Activated CD4-positive, alpha-beta T cell treated with anti-CD3 and anti-CD28 coated beads for 36 hours (primary cell): ENCODE measurements around the gene WHRN. TPM values are rescaled to one million over a fixed set of nuclear protein-coding genes. Genes with fewer than 3 reads are reported as not detected.

ENCODE experiments used
- ATAC-seq: fragments of 200-7000 bp; cut with Tn5 transposase; one replicate; pipeline ENCODE4 v1.10.0; 2021; ENCODE audit warnings: mild to moderate bottlenecking, moderate library complexity
- CTCF ChIA-PET: fragments of 350-600 bp; sonication (Branson Sonifier 250); formaldehyde crosslinking; loops from one replicate; lab custom pipeline; 2021; ENCODE audit warnings: antibody characterized with exemption; lab: Charles Lee
- POLR2A ChIA-PET: fragments of 350-600 bp; sonication (Branson Sonifier 250); formaldehyde crosslinking; loops from one replicate; lab custom pipeline; 2021; ENCODE audit warnings: antibody characterized with exemption, inconsistent platforms; lab: Charles Lee
- DNase-seq: peaks from one replicate; pipeline ENCODE4 v3.0.0-alpha.2; 2020
- H3K27ac Mint-ChIP-seq: one replicate; pipeline ENCODE4 v1.8.0; 2021; ENCODE audit warnings: mixed read lengths
- H3K27me3 Mint-ChIP-seq: one replicate; pipeline ENCODE4 v1.8.0; 2021; ENCODE audit warnings: mixed read lengths
- H3K36me3 Mint-ChIP-seq: one replicate; pipeline ENCODE4 v1.8.0; 2021; ENCODE audit warnings: low read depth, mixed read lengths
- H3K4me1 Mint-ChIP-seq: one replicate; pipeline ENCODE4 v1.8.0; 2021; ENCODE audit warnings: mixed read lengths
- H3K4me3 Mint-ChIP-seq: one replicate; pipeline ENCODE4 v1.8.0; 2021; ENCODE audit warnings: mild to moderate bottlenecking, moderate library complexity, mixed read lengths
- H3K9me3 Mint-ChIP-seq: one replicate; pipeline ENCODE4 v1.8.0; 2021; ENCODE audit warnings: low read depth, mixed read lengths
- intact Hi-C, 2 experiments: fragments of 100-400 bp; cut with DNase I in 1 of 2; cut with micrococcal nuclease in 1 of 2; formaldehyde crosslinking; loops; one replicate each; pipeline versions ENCODE4 v1.14.2 to v1.15.1; 2022 to 2024; cut with DNase I, micrococcal nuclease
- total RNA-seq, 2 experiments: library from RNA; stranded (reverse); gene quantifications; one replicate each; pipeline ENCODE4 v1.2.3, GENCODE V29; 2021

Gene WHRN
- total RNA-seq, 2 experiments from 2014 or later, result 1.9 to 2.0 TPM

- Mint-ChIP-seq H3K27ac (no peak overlapping the region), H3K9me3 (no peaks in the 10 kb centered on the region), H3K36me3 (no peaks in the 10 kb centered on the region), H3K4me1 (peaks cover 2% of the 10 kb centered on the region), H3K27me3 (no peaks in the 10 kb centered on the region), H3K4me3 (no peak overlapping the region)
- DNase-seq (no peak), ATAC-seq (no peak)
- POLR2A ChIA-PET, result no interaction called here
- CTCF ChIA-PET, result interaction anchor here (0.6 to 2.1 kb wide), 3 partner anchors 10 to 224 kb away, joined by 3 to 11 read pairs (median 4); no protein-coding TSS in a partner anchor
- intact Hi-C loops, result no loop called here
Measured at GRCh38 chr9:114429488-114429887, 75.8 kb downstream of the WHRN start.

- Mint-ChIP-seq H3K4me3 (no peak overlapping the region), H3K4me1 (no peaks in the 10 kb centered on the region), H3K27ac (no peak overlapping the region), H3K9me3 (no peaks in the 10 kb centered on the region), H3K27me3 (no peaks in the 10 kb centered on the region), H3K36me3 (no peaks in the 10 kb centered on the region)
- CTCF ChIA-PET, result interaction anchor here (0.8 to 2.1 kb wide), 2 partner anchors 23 to 225 kb away, joined by 3 to 11 read pairs; no protein-coding TSS in a partner anchor
- ATAC-seq, result no peak
- POLR2A ChIA-PET, result no interaction called here
- DNase-seq, result no peak
- intact Hi-C loops, result no loop called here
Measured at GRCh38 chr9:114428466-114428865, 76.8 kb downstream of the WHRN start.

GRCh38 chr9:114427644-114428043 is 77.6 kb downstream of the WHRN start:
- H3K27me3 Mint-ChIP-seq, result no peaks in the 10 kb centered on the region
- DNase-seq, result no peak
- H3K27ac Mint-ChIP-seq, result no peak overlapping the region
- intact Hi-C loops, result no loop called here
- no peaks in the 10 kb centered on the region for H3K9me3 Mint-ChIP-seq
- POLR2A ChIA-PET, result no interaction called here
- no peak for ATAC-seq
- no peak overlapping the region for H3K4me3 Mint-ChIP-seq
- H3K36me3 Mint-ChIP-seq, result no peaks in the 10 kb centered on the region
- CTCF ChIA-PET, result interaction anchor here (0.8 to 1.0 kb wide), 2 partner anchors 22 kb away, joined by 3 read pairs; no protein-coding TSS in a partner anchor
- no peaks in the 10 kb centered on the region for H3K4me1 Mint-ChIP-seq

- no peak overlapping the region for H3K4me3 Mint-ChIP-seq
- H3K27ac Mint-ChIP-seq, result no peak overlapping the region
- no peaks in the 10 kb centered on the region for H3K4me1 Mint-ChIP-seq
- DNase-seq, result no peak
- POLR2A ChIA-PET, result no interaction called here
- no peaks in the 10 kb centered on the region for H3K27me3 Mint-ChIP-seq
- no peaks in the 10 kb centered on the region for H3K9me3 Mint-ChIP-seq
- H3K36me3 Mint-ChIP-seq, result no peaks in the 10 kb centered on the region
- ATAC-seq, result no peak
- intact Hi-C loops, result no loop called here
- CTCF ChIA-PET, result interaction anchor here (0.6 to 1.7 kb wide), 3 partner anchors 20 to 227 kb away, joined by 3 to 4 read pairs (median 3); no protein-coding TSS in a partner anchor
Measured at GRCh38 chr9:114426046-114426948, 79.0 kb downstream of the WHRN start.

GRCh38 chr9:114425126-114425525 is 80.1 kb downstream of the WHRN start:
- Mint-ChIP-seq H3K9me3 (no peaks in the 10 kb centered on the region), H3K27me3 (no peaks in the 10 kb centered on the region), H3K27ac (no peak overlapping the region), H3K4me1 (no peaks in the 10 kb centered on the region), H3K4me3 (no peak overlapping the region), H3K36me3 (no peaks in the 10 kb centered on the region)
- ATAC-seq (no peak), DNase-seq (no peak)
- POLR2A ChIA-PET, result no interaction called here
- intact Hi-C loops, result no loop called here
- CTCF ChIA-PET, result no interaction called here

- POLR2A ChIA-PET, result no interaction called here
- Mint-ChIP-seq H3K9me3 (no peaks in the 10 kb centered on the region), H3K36me3 (no peaks in the 10 kb centered on the region), H3K4me1 (no peaks in the 10 kb centered on the region), H3K27me3 (no peaks in the 10 kb centered on the region), H3K27ac (no peak overlapping the region), H3K4me3 (no peak overlapping the region)
- CTCF ChIA-PET, result no interaction called here
- no peak for DNase-seq
- intact Hi-C loops, result no loop called here
- ATAC-seq, result no peak
Measured at GRCh38 chr9:114424126-114424525, 81.1 kb downstream of the WHRN start.

GRCh38 chr9:114423181-114423580 is 82.1 kb downstream of the WHRN start:
- no peak overlapping the region for H3K4me3 Mint-ChIP-seq
- POLR2A ChIA-PET, result no interaction called here
- no peak overlapping the region for H3K27ac Mint-ChIP-seq

GRCh38 chr9:114421147-114421546 is 84.1 kb downstream of the WHRN start:
- H3K4me1 Mint-ChIP-seq, result peaks cover 4% of the 10 kb centered on the region
- intact Hi-C loops, result no loop called here
- no peak overlapping the region for H3K27ac Mint-ChIP-seq
- ChIA-PET POLR2A (no interaction called here), CTCF (no interaction called here)
- H3K27me3 Mint-ChIP-seq, result no peaks in the 10 kb centered on the region
- no peaks in the 10 kb centered on the region for H3K9me3 Mint-ChIP-seq
- no peaks in the 10 kb centered on the region for H3K36me3 Mint-ChIP-seq
- no peak for ATAC-seq
- no peak for DNase-seq
- H3K4me3 Mint-ChIP-seq, result no peak overlapping the region

More at GRCh38 chr9:114423181-114423580, 82.1 kb downstream of the WHRN start:
- CTCF ChIA-PET, result interaction anchor here (1.7 kb wide), 1 partner anchor 18 kb away, joined by 6 read pairs; no protein-coding TSS in a partner anchor
- no peaks in the 10 kb centered on the region for H3K4me1 Mint-ChIP-seq
- ATAC-seq (no peak), DNase-seq (no peak)
- H3K36me3 Mint-ChIP-seq, result no peaks in the 10 kb centered on the region
- H3K27me3 Mint-ChIP-seq, result no peaks in the 10 kb centered on the region
- H3K9me3 Mint-ChIP-seq, result no peaks in the 10 kb centered on the region
- intact Hi-C loops, result no loop called here

GRCh38 chr9:114419796-114420195 is 85.5 kb downstream of the WHRN start:
- no peak overlapping the region for H3K4me3 Mint-ChIP-seq
- no peak for DNase-seq
- no peaks in the 10 kb centered on the region for H3K27me3 Mint-ChIP-seq
- peaks cover 4% of the 10 kb centered on the region for H3K4me1 Mint-ChIP-seq
- intact Hi-C loops, result no loop called here
- ATAC-seq, result no peak
- ChIA-PET CTCF (interaction anchor here (0.6 to 1.7 kb wide), 5 partner anchors 9 to 234 kb away, joined by 3 to 6 read pairs (median 5); no protein-coding TSS in a partner anchor), POLR2A (no interaction called here)
- no peaks in the 10 kb centered on the region for H3K36me3 Mint-ChIP-seq
- no peaks in the 10 kb centered on the region for H3K9me3 Mint-ChIP-seq
- H3K27ac Mint-ChIP-seq, result no peak overlapping the region

GRCh38 chr9:114418053-114418452 is 87.2 kb downstream of the WHRN start:
- no peak overlapping the region for H3K4me3 Mint-ChIP-seq
- ChIA-PET POLR2A (no interaction called here), CTCF (interaction anchor here (1.3 to 1.8 kb wide), 3 partner anchors 12 to 235 kb away, joined by 6 read pairs; no protein-coding TSS in a partner anchor)
- DNase-seq (no peak), ATAC-seq (no peak)
- no peak overlapping the region for H3K27ac Mint-ChIP-seq
- H3K4me1 Mint-ChIP-seq, result peaks cover 4% of the 10 kb centered on the region
- intact Hi-C loops, result no loop called here
- H3K36me3 Mint-ChIP-seq, result no peaks in the 10 kb centered on the region
- H3K9me3 Mint-ChIP-seq, result no peaks in the 10 kb centered on the region
- H3K27me3 Mint-ChIP-seq, result no peaks in the 10 kb centered on the region

- no peak overlapping the region for H3K27ac Mint-ChIP-seq
- peak; percentile 30 for ATAC-seq
Measured at GRCh38 chr9:114417511-114417910, 87.8 kb downstream of the WHRN start.

More at GRCh38 chr9:114417511-114417910, 87.8 kb downstream of the WHRN start:
- Mint-ChIP-seq H3K9me3 (no peaks in the 10 kb centered on the region), H3K27me3 (no peaks in the 10 kb centered on the region), H3K4me3 (no peak overlapping the region), H3K4me1 (peaks cover 4% of the 10 kb centered on the region), H3K36me3 (no peaks in the 10 kb centered on the region)
- POLR2A ChIA-PET, result no interaction called here
- intact Hi-C loops, result no loop called here
- CTCF ChIA-PET, result interaction anchor here (1.3 to 1.8 kb wide), 2 partner anchors 12 to 236 kb away, joined by 6 read pairs; no protein-coding TSS in a partner anchor
- DNase-seq, result no peak
